Stomach (tissue), 9 donors: ENCODE results near the gene SAP30L. TPM values are rescaled to one million over a fixed set of nuclear protein-coding genes. Genes with fewer than 3 reads are reported as not detected.

ENCODE experiments used
- DNase-seq, 2 donors: peaks; one replicate each; pipeline versions ENCODE4 v3.0.0 to v3.0.0-alpha.2; 2013 to 2019
- H3K27ac ChIP-seq, 5 donors: fragments of 200-600 bp in 4 of 5; sonication (generic) in 4 of 5; one replicate each; pipeline ENCODE4 v1.5.1; 2013 to 2019; ENCODE audit warnings: mild to moderate bottlenecking in 1 of 5, moderate library complexity in 1 of 5
- H3K27me3 ChIP-seq, 3 donors: fragments of 200-600 bp; sonication (generic); one replicate each; pipeline ENCODE4 v1.5.1; 2017 to 2019; ENCODE audit warnings: mixed run types in 1 of 3
- H3K36me3 ChIP-seq, 4 donors: fragments of 200-600 bp; sonication (generic); 1 replicate in 3 of 4; 2 replicates in 1 of 4; pipeline ENCODE4 v1.5.1; 2016 to 2019
- H3K4me1 ChIP-seq, 4 donors: fragments of 200-600 bp; sonication (generic); one replicate each; pipeline ENCODE4 v1.5.1; 2016 to 2019
- H3K4me3 ChIP-seq, 4 donors: fragments of 200-600 bp; sonication (generic) in 3 of 4; one replicate each; pipeline ENCODE4 v1.5.1; 2016 to 2019; ENCODE audit warnings: mild to moderate bottlenecking in 1 of 4
- H3K9me3 ChIP-seq, 4 donors: fragments of 200-600 bp; sonication (generic); one replicate each; pipeline ENCODE4 v1.5.1; 2016 to 2019
- CTCF ChIP-seq, 7 experiments: fragments of 450-650 bp in 4 of 7; fragments of 200-600 bp in 3 of 7; sonication (generic) in 3 of 7; IDR thresholded peaks; one replicate each; pipeline ENCODE4 v1.5.1; 2016 to 2019; ENCODE audit warnings: antibody characterized with exemption in 7 of 7, control low read depth in 2 of 7, mild to moderate bottlenecking in 1 of 7
- EP300 ChIP-seq: sonication (generic); formaldehyde crosslinking; IDR thresholded peaks from one replicate; pipeline ENCODE4 v1.6.1; 2017; ENCODE audit warnings: antibody characterized with exemption
- POLR2A ChIP-seq, 4 donors: fragments of 450-650 bp; IDR thresholded peaks; one replicate each; pipeline ENCODE4 v1.6.1; 2016; ENCODE audit warnings: antibody characterized with exemption in 4 of 4, control low read depth in 2 of 4, mild to moderate bottlenecking in 1 of 4, moderate library complexity in 1 of 4
- POLR2AphosphoS5 ChIP-seq, 3 donors: sonication (generic); formaldehyde crosslinking; IDR thresholded peaks; one replicate each; pipeline ENCODE4 v1.6.1; 2016; ENCODE audit warnings: antibody characterized with exemption in 3 of 3
- WGBS, 5 donors: extraction: QIAGEN DNeasy Blood & Tissue Kit in 3 of 5; methylation state at CpG; one replicate each; pipeline versions ENCODE4 v1.1.5 to v1.1.7; 2013 to 2018; 5-methylcytosine and 5-hydroxymethylcytosine counted together
- intact Hi-C: fragments of 100-400 bp; cut with DNase I; formaldehyde crosslinking; loops from one replicate; pipeline ENCODE4 v1.15.1; 2023; ENCODE audit warnings: low total_unique reads
- polyA plus RNA-seq, 3 donors: library from polyadenylated mRNA; stranded (reverse); fragments of 200-250 nt; gene quantifications; one replicate each; pipeline ENCODE4 v1.2.3, GENCODE V29; 2013
- total RNA-seq, 5 donors: library from RNA; depleted of rRNA; stranded (reverse); fragments of >200 nt; gene quantifications; one replicate each; pipeline versions ENCODE4 v1.1.0 to v1.2.3, GENCODE V29; 2014 to 2016
- donor health status: healthy with polysubstance abuse.
- donor health status: Bipolar disorder and iron deficiency.
- donor health status: healthy.

The SAP30L gene
- total and polyA plus RNA-seq, 8 donors = 13.9 to 51.0 (median 21.4) TPM

DNA sequence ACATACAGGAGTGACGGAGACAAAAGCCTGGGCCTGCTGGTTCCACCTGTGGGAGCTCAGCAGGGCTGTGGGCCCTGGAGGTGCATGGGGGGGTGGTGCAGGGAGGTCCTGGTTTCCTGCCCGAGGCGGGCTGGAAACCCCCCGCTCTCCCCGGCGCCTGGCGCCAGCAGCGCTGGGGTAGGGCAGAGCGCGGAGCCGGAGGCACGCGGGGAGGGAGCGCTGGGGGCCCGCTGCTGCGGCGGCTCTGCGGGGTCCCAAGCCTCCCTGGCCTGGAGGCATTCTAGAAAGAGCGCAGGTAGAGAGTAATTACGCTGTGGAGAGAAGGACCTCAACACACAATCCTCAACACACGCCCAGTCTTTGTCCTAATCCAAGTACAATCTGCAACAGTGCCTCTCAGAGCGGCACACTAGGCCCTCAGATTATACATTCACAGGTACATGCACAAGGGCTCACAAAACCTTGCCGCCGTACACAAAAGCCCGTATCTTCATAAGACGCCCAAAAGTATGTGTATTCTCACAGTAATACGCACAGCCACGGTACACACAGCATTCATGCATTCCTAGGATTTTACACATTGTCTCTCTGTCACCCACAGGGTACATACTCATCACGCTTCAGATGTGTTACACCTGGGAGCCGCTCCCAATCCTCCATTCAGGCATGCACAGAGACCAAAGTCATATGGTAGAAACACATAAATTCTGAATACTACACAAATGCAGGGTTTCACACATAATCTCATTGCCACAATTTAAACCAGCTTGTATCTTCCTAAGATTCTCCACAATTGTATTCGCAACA is 34.4 kb downstream of the SAP30L start:
- no peak overlapping the region for H3K4me3 ChIP-seq
- H3K9me3 ChIP-seq = no peaks in the 10 kb centered on the region
- 6 to 11% (median 7%) methylated on average over 15 to 31 of the region's 31 CpGs for WGBS, 5 donors
- TF ChIP-seq POLR2A (IDR thresholded peaks at IDR 0.05) (no peak), EP300 (no peak), CTCF (IDR thresholded peaks at IDR 0.05) (no peak), POLR2AphosphoS5 (IDR thresholded peaks at IDR 0.05) (no peak)
- no peaks in the 10 kb centered on the region for H3K36me3 ChIP-seq
- H3K27me3 ChIP-seq = peaks cover 68 to 100% (median 100%) of the 10 kb centered on the region in 3 donors
- no peak overlapping the region for H3K27ac ChIP-seq
- DNase-seq = no peak
- intact Hi-C loops = no loop called here
- peaks cover 34 to 74% (median 58%) of the 10 kb centered on the region in 4 donors for H3K4me1 ChIP-seq

GRCh38 chr5:154480847-154481246 is 35.0 kb downstream of the SAP30L start:
- H3K27ac ChIP-seq = no peak overlapping the region
- intact Hi-C loops = no loop called here
- peaks cover 61 to 100% (median 100%) of the 10 kb centered on the region in 3 donors for H3K27me3 ChIP-seq
- H3K4me1 ChIP-seq = peaks cover 30 to 67% (median 52%) of the 10 kb centered on the region in 4 donors
- no peak for TF ChIP-seq POLR2A (IDR thresholded peaks at IDR 0.05)
- TF ChIP-seq CTCF (IDR thresholded peaks at IDR 0.05) = no peak
- TF ChIP-seq EP300 = no peak
- no peak for TF ChIP-seq POLR2AphosphoS5 (IDR thresholded peaks at IDR 0.05)
- H3K9me3 ChIP-seq = no peaks in the 10 kb centered on the region
- H3K36me3 ChIP-seq = no peaks in the 10 kb centered on the region
- 4 to 18% (median 9%) methylated on average over 2 to 3 of the region's 3 CpGs for WGBS, 5 donors
- DNase-seq = no peak
- H3K4me3 ChIP-seq = no peak overlapping the region

DNA sequence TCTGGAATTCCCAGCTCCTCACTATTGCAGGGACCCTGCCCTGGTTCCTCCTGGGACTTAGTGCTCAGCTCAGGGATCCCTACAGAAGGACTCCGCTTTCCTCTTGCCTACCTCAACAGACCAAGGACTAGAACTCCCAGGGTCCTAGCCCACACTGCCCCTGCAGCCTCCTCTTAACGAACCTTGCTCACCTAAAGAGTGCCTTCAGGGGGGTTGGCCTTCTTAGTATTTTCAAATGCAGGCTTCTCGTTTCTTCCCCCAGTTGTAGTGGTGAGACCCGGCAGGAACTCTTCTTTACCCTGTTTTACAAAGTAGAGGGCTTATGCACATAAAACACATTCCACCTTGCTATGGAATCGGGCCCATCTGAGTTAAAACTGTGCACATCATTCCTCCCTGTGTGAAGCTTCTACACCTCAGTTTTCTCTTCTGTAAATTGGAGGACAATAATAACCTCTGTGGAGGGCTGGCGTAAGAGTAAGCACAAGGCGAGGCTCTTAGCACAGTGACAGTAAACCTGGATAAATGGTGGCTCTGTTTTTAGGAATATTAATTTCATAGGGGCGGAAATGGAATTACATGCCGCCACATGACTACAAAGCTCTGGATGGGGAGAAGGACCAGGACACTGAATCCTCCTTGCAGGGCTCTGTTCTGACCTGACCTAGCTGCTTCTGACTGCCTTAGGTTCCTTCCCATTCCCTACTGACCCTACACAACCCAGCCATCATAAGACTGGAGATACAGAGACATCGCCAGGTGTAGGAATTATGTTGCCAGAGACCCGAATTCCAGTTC is 36.0 kb downstream of the SAP30L start:
- DNase-seq = no peak
- H3K4me1 ChIP-seq = peaks cover 23 to 57% (median 43%) of the 10 kb centered on the region in 4 donors
- peaks cover 54 to 100% (median 100%) of the 10 kb centered on the region in 3 donors for H3K27me3 ChIP-seq
- 10 to 18% (median 14%) methylated on average over 9 to 11 of the region's 11 CpGs for WGBS, 5 donors
- intact Hi-C loops = no loop called here
- H3K9me3 ChIP-seq = no peaks in the 10 kb centered on the region
- H3K4me3 ChIP-seq = no peak overlapping the region
- no peak for TF ChIP-seq POLR2AphosphoS5 (IDR thresholded peaks at IDR 0.05)
- no peak for TF ChIP-seq POLR2A (IDR thresholded peaks at IDR 0.05)
- TF ChIP-seq EP300 = no peak
- no peak for TF ChIP-seq CTCF (IDR thresholded peaks at IDR 0.05)
- no peak overlapping the region for H3K27ac ChIP-seq
- no peaks in the 10 kb centered on the region for H3K36me3 ChIP-seq
